Smooth muscle cell of bladder (primary cell): Measurements from ENCODE around the gene ATP5MG. TPM values are rescaled to one million over a fixed set of nuclear protein-coding genes. Genes with fewer than 3 reads are reported as not detected.

ENCODE experiments used
- total RNA-seq: library from RNA; depleted of rRNA; stranded (reverse); fragments of >200 nt; gene quantifications from 2 replicates; pipeline ENCODE4 v1.2.3, GENCODE V29; 2014

The ATP5MG gene, protein sequence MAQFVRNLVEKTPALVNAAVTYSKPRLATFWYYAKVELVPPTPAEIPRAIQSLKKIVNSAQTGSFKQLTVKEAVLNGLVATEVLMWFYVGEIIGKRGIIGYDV
- 107 and 120 TPM in 2 replicates for total RNA-seq

DNA sequence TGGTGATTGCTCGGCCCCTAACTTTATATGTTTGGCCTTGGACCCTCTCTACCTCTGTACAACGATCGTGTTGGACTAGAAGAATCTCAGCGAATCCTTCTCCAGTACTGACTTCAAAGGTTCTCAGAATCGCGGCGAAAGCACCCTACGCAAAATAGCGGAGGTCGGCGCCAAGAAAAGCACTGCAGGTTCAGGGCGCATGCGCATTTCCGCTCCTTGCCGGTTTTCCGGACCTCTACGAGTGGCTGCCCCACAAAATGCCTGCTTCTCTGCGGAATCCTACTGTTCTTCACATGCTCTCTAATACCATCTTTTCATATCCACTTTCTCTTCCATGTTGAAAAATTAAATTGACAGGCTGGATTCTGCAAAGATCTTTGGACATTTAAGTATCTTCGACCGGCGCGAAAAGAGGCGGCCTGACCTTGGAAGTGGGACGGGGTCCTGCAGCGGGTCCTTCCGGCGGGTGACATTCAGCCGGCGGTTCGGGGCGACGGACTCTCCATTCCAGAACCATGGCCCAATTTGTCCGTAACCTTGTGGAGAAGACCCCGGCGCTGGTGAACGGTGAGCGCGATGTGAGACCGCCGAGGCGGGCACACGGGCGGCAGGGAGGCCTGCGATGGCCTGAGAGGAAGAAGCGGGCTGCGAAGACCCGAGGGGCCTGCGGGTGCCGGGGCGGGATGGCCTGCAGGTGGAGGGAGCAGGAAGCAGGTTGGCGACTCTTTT lies at the start of gene ATP5MG:
Gene ATP5MG (plus strand): TSS at position 456 of the 729 bp plus-strand sequence. CDS start 60 bp downstream, at position 516.

DNA sequence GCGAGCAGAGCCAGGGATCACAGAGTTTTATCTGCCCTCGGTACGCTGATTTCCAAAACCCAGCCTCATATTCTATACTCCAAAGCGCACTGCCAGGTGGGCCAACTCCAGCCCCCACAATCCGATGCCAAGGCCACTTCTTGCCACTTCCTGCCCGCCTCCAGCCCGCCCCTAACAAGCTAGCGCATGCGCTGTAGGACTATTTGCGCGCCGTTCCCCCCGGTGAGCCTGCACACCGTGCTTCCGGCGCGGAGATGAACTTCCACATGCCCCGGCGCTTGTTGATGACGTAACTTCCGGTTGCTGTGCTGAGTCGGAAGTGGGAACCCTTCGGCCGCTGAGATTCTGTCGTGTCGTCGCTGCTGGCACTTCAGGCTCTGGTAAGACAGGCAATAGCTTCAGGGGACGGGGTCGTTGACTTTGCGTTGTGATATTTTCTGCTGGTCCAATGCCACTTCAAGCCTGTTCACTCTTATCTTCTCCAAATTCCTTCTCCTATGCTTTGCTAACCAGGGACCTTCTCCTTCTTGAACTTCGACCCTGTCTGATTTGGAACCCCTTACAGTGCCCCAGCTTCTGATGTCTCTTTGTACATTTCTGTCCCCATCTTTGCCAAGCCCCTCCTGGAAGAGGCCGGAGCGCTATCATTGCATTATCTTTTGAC lies 42.0 kb upstream of the ATP5MG start, which contains the start of gene UBE4A:
Gene UBE4A (plus strand): TSS at position 306 of the 664 bp plus-strand sequence. CDS start 5,481 bp downstream, outside the sequence.

DNA sequence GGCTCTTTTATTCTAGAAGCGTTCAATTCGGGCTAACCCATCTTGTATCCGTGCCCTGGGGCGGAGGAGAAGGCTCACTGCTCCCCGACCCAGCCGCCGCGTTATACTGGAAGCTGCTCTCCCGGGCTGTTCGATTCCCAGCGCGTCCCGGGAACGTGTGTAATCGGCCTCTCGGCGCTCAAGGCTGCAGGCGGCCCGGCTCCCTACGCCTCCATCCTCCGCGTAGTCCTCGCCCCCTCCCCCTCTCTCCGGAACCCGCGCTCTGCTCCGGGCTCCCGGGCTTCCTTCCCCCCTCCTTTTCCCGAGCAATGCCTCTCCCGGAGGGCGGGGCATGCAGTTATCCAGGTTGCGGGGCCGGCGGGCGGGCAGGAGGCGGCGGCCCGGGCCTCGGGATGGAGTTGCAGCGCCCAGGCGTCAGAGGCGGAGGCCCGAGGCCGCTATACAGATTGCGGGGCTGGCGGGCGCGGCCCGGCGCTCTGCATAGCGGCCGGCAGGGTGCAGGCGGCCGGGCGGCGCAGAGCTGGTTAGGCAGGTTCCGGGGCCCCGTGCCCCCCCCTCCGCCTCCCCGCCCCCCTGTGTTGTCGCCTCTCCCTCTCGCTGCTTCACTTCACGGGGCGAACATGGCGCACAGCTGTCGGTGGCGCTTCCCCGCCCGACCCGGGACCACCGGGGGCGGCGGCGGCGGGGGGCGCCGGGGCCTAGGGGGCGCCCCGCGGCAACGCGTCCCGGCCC lies 34.7 kb downstream of the ATP5MG start, which contains the start of gene KMT2A:
Gene KMT2A (plus strand): TSS at position 600 of the 732 bp plus-strand sequence. CDS start 21 bp downstream, at position 621.

Other genes with a start within 250 kb of the ATP5MG start
- gene SCN4B, start 248.8 kb upstream of the ATP5MG start, total RNA-seq, result under 0.01 and 0.14 TPM in 2 replicates
- gene SCN2B, start 225.0 kb upstream of the ATP5MG start, total RNA-seq, result under 0.01 TPM in 1 of 2 replicates, not detected in the other
- gene JAML, start 176.6 kb upstream of the ATP5MG start, total RNA-seq, result not detected in 2 replicates
- 0.28 TPM in 2 replicates for gene MPZL3, start 149.2 kb upstream of the ATP5MG start, total RNA-seq
- under 0.01 TPM in 1 of 2 replicates, not detected in the other for gene MPZL2, start 137.3 kb upstream of the ATP5MG start, total RNA-seq
- gene CD3E, start 96.9 kb upstream of the ATP5MG start, total RNA-seq, result not detected in 2 replicates
- gene CD3D, start 58.9 kb upstream of the ATP5MG start, total RNA-seq, result not detected in 2 replicates
- not detected in 2 replicates for gene CD3G, start 57.3 kb upstream of the ATP5MG start, total RNA-seq
- gene UBE4A, start 42.0 kb upstream of the ATP5MG start, total RNA-seq, result 32.7 and 36.8 TPM in 2 replicates
- gene KMT2A, start 34.9 kb downstream of the ATP5MG start, total RNA-seq, result 12.8 and 14.1 TPM in 2 replicates
- gene TTC36, start 125.9 kb downstream of the ATP5MG start, total RNA-seq, result 0.43 and 0.46 TPM in 2 replicates
- 5.0 and 6.7 TPM in 2 replicates for gene TMEM25, start 129.6 kb downstream of the ATP5MG start, total RNA-seq
- gene IFT46, start 164.3 kb downstream of the ATP5MG start, total RNA-seq, result 22.8 and 24.5 TPM in 2 replicates
- 140 and 183 TPM in 2 replicates for gene ARCN1, start 170.8 kb downstream of the ATP5MG start, total RNA-seq
- gene PHLDB1, start 206.0 kb downstream of the ATP5MG start, total RNA-seq, result 48.4 and 108 TPM in 2 replicates